ENCODE measurements around the gene C8G.

C8G gene

DNA sequence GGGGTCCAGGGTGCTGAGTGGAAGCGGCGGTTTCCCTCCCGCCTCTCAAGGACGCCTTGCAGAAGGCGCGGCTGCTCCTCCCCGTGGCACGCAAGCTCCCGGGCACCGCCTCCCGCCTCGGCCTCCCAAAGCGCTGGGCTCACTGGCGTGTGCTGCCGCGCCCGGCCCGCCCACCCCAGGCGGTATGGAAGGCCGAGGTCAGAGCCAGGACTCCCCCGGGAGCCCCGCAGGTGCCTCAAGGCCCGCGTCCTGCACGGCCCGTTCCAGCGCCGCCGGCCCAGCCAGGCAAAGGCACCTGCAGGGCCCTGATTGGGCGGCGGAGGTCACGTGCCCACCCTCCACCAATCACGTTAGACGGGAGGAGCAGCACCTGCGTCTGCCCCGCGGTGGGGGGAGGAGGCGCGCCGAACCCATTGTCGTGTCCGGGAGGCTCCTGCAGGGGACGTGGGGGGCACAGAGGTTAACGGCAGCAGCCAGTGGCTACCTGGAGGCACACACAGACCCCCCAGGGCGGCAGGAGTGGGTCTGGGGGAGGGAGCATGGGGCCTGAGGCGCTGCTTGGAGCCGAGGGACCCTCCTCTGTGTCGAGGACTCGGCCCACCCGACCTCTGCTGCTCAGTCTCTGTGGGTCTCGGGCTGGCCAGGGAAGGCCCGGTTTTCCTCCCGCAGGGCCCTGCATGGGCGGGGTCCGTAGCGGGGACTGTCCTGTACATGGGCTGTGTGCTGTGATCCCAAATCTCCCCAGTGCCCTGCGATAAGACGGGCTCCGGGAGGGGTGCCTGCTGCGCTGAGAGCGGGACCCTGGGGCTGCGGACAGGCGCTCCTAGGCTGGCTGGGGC, 5.0 kb downstream of the C8G start:
- peak overlapping the region; percentile 61 for H3K4me3 ChIP-seq (ENCODE audit: low read depth, low read length)
- peak; percentile 57; the same call in 1 of the 2 replicates for TF ChIP-seq MYC (IDR thresholded peaks at IDR 0.05; ENCODE audit: low read depth, low read length)
- peak; percentile 71 for TF ChIP-seq POLR2A (IDR thresholded peaks at IDR 0.05; ENCODE audit: extremely low read depth, insufficient read length)
- TF ChIP-seq CTCF (IDR thresholded peaks at IDR 0.05; ENCODE audit: low read depth, low read length), result no peak
- TF ChIP-seq, protein P1, sequence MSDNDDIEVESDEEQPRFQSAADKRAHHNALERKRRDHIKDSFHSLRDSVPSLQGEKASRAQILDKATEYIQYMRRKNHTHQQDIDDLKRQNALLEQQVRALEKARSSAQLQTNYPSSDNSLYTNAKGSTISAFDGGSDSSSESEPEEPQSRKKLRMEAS (IDR thresholded peaks at IDR 0.05; ENCODE audit: low read depth, low read length), result peak; percentile 98
- DNase-seq (ENCODE audit: low read depth), result peak; percentile 95

DNA sequence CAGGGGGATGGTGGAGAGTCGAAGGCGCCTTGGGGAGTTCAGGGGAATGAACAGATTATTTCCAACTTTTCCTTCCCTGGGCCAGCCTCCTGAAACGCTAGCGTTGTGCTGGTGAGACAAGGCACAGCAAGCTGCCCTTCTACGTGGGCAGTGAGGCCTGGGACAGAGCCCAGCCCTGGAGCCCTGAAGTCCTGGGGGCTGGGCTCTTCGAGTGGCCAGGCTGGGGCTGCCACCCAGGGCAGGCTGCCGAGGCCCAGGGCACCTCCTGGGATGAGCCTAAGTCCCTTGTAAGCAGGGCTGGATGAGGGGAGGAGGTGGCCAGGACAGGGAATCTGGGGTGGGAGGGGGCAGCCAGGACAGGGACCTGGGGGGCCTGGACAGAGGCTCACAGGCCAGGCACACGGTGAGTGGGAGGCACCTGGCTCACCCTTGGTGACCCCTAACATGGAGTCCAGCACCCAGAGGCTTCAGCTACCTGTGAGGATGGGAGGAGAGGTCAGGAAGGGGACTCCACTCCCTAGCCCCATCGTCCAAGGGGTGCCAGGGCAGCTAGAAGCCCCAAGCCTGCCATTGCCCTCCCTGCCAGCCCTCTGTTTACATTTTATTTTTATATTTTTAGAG, 5.7 kb downstream of the C8G start:
- no peak for TF ChIP-seq MYC (IDR thresholded peaks at IDR 0.05; ENCODE audit: low read depth, low read length)
- H3K4me3 ChIP-seq (ENCODE audit: low read depth, low read length), result no peak overlapping the region
- DNase-seq (ENCODE audit: low read depth), result no peak

DNA sequence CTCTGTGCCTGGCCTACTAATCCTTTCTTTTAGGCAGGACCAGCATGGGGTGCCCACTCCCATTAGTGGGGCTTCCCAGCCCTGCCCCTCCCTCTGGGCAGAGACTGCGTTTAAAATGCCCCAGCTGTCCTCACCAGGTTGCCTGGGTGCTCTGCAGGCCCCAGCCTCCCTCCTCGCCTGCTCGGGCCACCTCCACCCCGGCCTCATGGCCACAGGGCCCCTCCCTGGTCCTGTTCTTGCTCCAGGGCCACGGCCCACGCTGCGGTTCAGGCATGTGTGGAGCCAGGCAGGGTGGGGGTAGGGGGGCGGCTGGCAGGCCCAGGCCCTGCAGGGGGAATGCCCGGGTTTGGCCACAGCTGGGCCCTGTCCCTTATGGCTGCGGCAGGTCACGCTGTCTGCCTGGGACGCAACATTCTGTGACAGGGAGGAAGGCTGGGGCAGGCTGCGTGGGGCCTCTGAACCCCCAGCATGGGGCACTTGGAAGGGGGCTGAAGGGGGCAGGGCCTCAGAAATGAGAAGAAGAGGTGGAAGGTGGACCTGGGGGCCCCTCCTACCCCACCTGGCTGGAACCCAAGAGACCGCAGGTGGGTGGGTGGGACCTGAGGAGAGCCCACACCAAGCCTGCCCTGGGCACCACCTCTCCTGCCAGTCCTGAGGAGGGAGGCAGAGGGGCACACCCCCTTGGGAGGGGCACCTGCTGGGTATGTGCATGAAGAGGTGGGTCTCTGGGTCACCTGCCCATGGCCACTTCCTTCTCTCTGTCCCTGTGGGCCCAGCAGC, 6.7 kb downstream of the C8G start, which contains the start of gene LCN12:
Gene LCN12 (plus strand): TSS at position 733 of the 780 bp plus-strand sequence. CDS start 55 bp downstream, outside the sequence.
- no peak for DNase-seq (ENCODE audit: low read depth)
- TF ChIP-seq MYC (IDR thresholded peaks at IDR 0.05; ENCODE audit: low read depth, low read length), result no peak
- TF ChIP-seq POLR2A (IDR thresholded peaks at IDR 0.05; ENCODE audit: extremely low read depth, insufficient read length), result no peak
- H3K4me3 ChIP-seq (ENCODE audit: low read depth, low read length), result no peak within 1 kb of the TSS

DNA sequence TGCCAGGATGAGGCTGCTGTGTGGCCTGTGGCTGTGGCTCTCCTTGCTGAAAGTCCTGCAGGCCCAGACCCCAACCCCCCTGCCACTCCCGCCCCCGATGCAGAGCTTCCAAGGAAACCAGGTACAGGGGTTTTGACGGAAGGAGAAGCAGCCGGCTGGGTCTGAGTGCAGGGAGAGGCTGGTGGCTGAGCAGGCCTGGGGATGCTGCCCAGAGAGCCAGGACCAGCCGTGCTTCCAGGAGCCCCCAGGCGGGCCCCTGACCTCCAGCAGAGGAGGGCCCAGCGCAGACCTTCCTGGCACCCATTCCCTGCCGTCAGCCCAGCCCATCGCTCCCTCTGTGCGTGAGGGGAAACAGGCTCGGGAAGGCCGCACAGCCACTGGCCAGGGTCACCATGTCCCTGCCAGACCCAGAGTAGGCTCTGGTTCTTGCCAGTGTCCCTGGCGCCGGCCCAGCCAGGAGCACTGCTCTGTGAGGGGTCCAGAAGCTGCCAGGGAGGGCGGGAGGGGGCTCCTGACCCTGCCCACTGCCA, 7.3 kb downstream of the C8G start:
- TF ChIP-seq POLR2A (IDR thresholded peaks at IDR 0.05; ENCODE audit: extremely low read depth, insufficient read length) (no peak), CTCF (IDR thresholded peaks at IDR 0.05; ENCODE audit: low read depth, low read length) (no peak), MYC (IDR thresholded peaks at IDR 0.05; ENCODE audit: low read depth, low read length) (no peak)
- TF ChIP-seq, protein P1 (IDR thresholded peaks at IDR 0.05; ENCODE audit: low read depth, low read length), result no peak
- H3K4me3 ChIP-seq (ENCODE audit: low read depth, low read length), result no peak overlapping the region
- no peak for DNase-seq (ENCODE audit: low read depth)

GRCh38 chr9:136952876-136953770, 8.1 kb downstream of the C8G start:
- no peak for DNase-seq (ENCODE audit: low read depth)
- H3K4me3 ChIP-seq (ENCODE audit: low read depth, low read length), result no peak overlapping the region
- TF ChIP-seq POLR2A (IDR thresholded peaks at IDR 0.05; ENCODE audit: extremely low read depth, insufficient read length), result no peak
- TF ChIP-seq CTCF (IDR thresholded peaks at IDR 0.05; ENCODE audit: low read depth, low read length), result no peak
- no peak for TF ChIP-seq MYC (IDR thresholded peaks at IDR 0.05; ENCODE audit: low read depth, low read length)
- TF ChIP-seq, protein P1 (IDR thresholded peaks at IDR 0.05; ENCODE audit: low read depth, low read length), result no peak

- DNase-seq (ENCODE audit: low read depth), result no peak
- TF ChIP-seq POLR2A (IDR thresholded peaks at IDR 0.05; ENCODE audit: extremely low read depth, insufficient read length), result no peak
- TF ChIP-seq, protein P1 (IDR thresholded peaks at IDR 0.05; ENCODE audit: low read depth, low read length), result no peak
- TF ChIP-seq MYC (IDR thresholded peaks at IDR 0.05; ENCODE audit: low read depth, low read length), result no peak
- no peak overlapping the region for H3K4me3 ChIP-seq (ENCODE audit: low read depth, low read length)
Measured at GRCh38 chr9:136953771-136954269, 8.8 kb downstream of the C8G start.
